NT2/D1 (cell line): ENCODE measurements around the gene AP2A2.

Experiments
- SUZ12 ChIP-seq: IDR thresholded peaks from 2 replicates; pipeline ENCODE4 v1.6.1; 2011; ENCODE audit not compliant: insufficient read length, insufficient read depth; ENCODE audit errors: extremely low read depth
- YY1 ChIP-seq: IDR thresholded peaks from 2 replicates; pipeline ENCODE4 v1.6.1; 2011; ENCODE audit not compliant: insufficient read length, insufficient read depth
- ZNF274 ChIP-seq: IDR thresholded peaks from 2 replicates; pipeline ENCODE4 v1.6.1; 2011; ENCODE audit warnings: mild to moderate bottlenecking, low read depth, low read length

GRCh38 chr11:1009371-1009770, 83.7 kb downstream of the AP2A2 start:
- TF ChIP-seq SUZ12 (no peak), YY1 (no peak), ZNF274 (no peak)
